Skeletal muscle tissue (tissue), 4 donors: ENCODE measurements around the gene ARPP19. TPM values are rescaled to one million over a fixed set of nuclear protein-coding genes. Genes with fewer than 3 reads are reported as not detected.

Source experiments
- H3K27ac ChIP-seq: one replicate; pipeline ENCODE4 v1.7.0; 2013; ENCODE audit warnings: mild to moderate bottlenecking, low read depth, low read length, inconsistent platforms
- H3K27me3 ChIP-seq, 3 donors: one replicate each; pipeline ENCODE4 v1.7.0; 2013; ENCODE audit warnings: low read length in 3 of 3; ENCODE audit not compliant: control insufficient read depth in 3 of 3, insufficient read depth in 3 of 3
- H3K36me3 ChIP-seq, 3 donors: one replicate each; pipeline ENCODE4 v1.7.0; 2013; ENCODE audit warnings: low read length in 3 of 3; ENCODE audit not compliant: control insufficient read depth in 3 of 3, insufficient read depth in 3 of 3
- H3K4me1 ChIP-seq, 3 donors: one replicate each; pipeline ENCODE4 v1.7.0; 2013; ENCODE audit warnings: low read length in 3 of 3, mild to moderate bottlenecking in 3 of 3; ENCODE audit not compliant: control insufficient read depth in 3 of 3, insufficient read depth in 3 of 3
- H3K4me3 ChIP-seq, 3 donors: one replicate each; pipeline ENCODE4 v1.7.0; 2013; ENCODE audit warnings: low read length in 3 of 3
- H3K9ac ChIP-seq, 3 donors: one replicate each; pipeline ENCODE4 v1.7.0; 2013; ENCODE audit warnings: low read length in 3 of 3, mild to moderate bottlenecking in 3 of 3, moderate library complexity in 2 of 3, low read depth in 1 of 3
- H3K9me3 ChIP-seq, 3 donors: one replicate each; pipeline ENCODE4 v1.7.0; 2013; ENCODE audit warnings: low read length in 3 of 3; ENCODE audit not compliant: control insufficient read depth in 3 of 3
- total RNA-seq: library from RNA; depleted of rRNA; stranded (reverse); fragments of >200 nt; gene quantifications from one replicate; pipeline ENCODE4 v1.2.3, GENCODE V29; 2014
- donor health status: Osteomylitis.

Gene ARPP19
- total RNA-seq, 1 donor from 2014 or later = 69.9 TPM

DNA sequence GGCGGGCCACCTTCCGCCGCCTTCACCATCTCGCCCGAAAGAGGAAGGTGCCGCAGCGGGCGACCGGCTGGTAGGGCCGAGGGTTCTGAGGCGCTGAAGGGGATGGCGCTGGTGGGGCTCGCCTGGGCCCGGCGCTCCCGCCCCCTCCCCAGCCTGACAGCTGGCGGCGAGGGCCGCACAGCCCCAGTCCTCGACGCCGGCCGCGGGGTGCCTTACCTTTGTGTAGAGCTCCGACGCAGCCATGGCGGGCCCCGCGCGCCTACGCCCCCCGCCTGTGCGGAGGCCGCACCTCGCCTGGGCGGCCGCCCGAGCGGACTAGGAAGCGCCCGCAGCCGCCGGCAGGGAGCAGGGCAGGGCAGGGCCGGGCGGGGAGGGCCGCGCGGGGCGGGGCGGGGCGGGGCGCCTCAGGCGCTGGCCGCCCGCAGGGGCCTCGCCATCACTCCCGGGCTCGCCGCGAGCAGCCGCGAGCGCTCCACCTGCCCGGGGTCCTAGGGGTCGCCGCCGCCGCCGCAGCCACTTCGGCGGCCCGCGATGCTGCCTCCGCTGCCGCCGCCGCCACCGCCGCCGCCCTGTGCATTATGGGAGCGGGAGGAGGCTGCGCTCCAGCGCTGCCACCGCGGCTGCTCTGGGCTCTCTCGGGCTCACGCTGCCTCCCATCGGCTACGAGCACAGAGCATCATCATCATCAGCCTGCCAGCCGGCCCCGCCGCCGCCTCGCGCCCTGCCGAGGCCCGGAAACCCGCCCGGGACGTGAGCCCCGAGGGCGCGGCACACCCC lies 40.1 kb downstream of the ARPP19 start, which contains the start of gene MYO5A:
TSS of gene MYO5A (minus strand) at position 317 of the 777 bp plus-strand sequence. CDS start at position 243, 74 bp downstream.
- peaks cover 0 to 5% (median 0%) of the 10 kb centered on the region in 3 donors for H3K27me3 ChIP-seq
- no peaks in the 10 kb centered on the region for H3K9me3 ChIP-seq
- H3K4me1 ChIP-seq = peaks cover 14 to 19% (median 19%) of the 10 kb centered on the region in 3 donors
- H3K36me3 ChIP-seq = no peaks in the 10 kb centered on the region
- H3K4me3 ChIP-seq = peak within 1 kb of the TSS; percentile 72 to 82 (median 81)
- peak within 1 kb of the TSS; percentile 81 to 89 (median 85) for H3K9ac ChIP-seq
- H3K27ac ChIP-seq = peak within 1 kb of the TSS; percentile 73

- Histone ChIP-seq H3K36me3 (no peaks in the 10 kb centered on the region), H3K4me1 (peaks cover 14 to 27% (median 25%) of the 10 kb centered on the region in 3 donors), H3K9ac (peak overlapping the region; percentile 81 to 89 (median 85)), H3K27ac (peak overlapping the region; percentile 73), H3K4me3 (peak overlapping the region; percentile 72 to 82 (median 81)), H3K9me3 (no peaks in the 10 kb centered on the region), H3K27me3 (peaks cover 0 to 3% (median 0%) of the 10 kb centered on the region in 3 donors)
Measured at GRCh38 chr15:52527911-52528563, 40.8 kb downstream of the ARPP19 start.

- Histone ChIP-seq H3K36me3 (no peaks in the 10 kb centered on the region), H3K9ac (peak overlapping the region; percentile 81 to 89 (median 85)), H3K27me3 (peaks cover 0 to 3% (median 0%) of the 10 kb centered on the region in 3 donors), H3K27ac (no peak overlapping the region), H3K4me3 (peak overlapping the region in 2 of 3 donors; percentile 72 to 82), H3K9me3 (no peaks in the 10 kb centered on the region), H3K4me1 (peaks cover 14 to 30% (median 26%) of the 10 kb centered on the region in 3 donors)
Measured at GRCh38 chr15:52527196-52527910, 41.5 kb downstream of the ARPP19 start.

DNA sequence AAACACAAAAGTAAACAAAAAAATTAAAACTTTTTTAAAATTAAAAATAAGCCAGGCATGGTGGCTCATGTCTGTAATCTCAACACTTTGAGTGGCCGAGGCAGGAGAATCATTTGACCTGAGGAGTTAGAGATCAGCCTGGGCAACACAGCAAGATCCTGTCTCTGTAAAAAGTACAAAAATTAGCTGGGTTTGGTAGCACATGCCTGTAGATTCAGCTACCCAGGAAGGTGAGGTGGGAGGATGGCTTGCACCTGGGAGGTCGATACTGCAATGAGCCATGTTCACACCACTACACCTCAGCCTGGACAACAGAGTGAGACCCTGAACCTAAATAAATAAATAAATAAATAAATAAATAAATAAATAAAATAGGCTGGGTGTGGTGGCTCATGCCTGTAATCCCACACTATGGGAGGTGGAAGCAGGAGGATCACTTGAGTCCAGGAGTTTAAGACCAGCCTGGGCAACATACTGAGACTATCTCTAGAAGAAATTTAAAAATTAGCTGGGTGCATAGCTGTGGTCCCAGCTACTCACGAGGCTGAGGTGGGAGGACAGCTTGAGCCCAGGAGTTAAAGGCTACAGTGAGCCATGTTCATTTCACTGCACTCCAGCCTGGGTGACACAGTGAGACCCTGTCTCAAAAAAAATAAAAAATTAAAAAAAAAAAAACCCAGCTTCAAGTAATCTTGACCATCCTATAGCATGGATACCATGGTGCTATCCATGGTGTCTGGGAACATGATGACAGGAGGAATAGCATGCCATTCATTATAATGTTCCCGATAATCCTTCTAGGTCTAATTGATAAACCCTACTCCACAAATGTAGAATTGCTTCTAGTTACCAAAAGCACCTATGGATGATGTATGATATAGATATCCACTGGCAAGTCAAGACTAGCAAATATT lies 44.4 kb downstream of the ARPP19 start:
- H3K9ac ChIP-seq = no peak overlapping the region
- no peaks in the 10 kb centered on the region for H3K9me3 ChIP-seq
- peaks cover 15 to 35% (median 32%) of the 10 kb centered on the region in 3 donors for H3K4me1 ChIP-seq
- H3K36me3 ChIP-seq = no peaks in the 10 kb centered on the region
- peak overlapping the region; percentile 34 for H3K27ac ChIP-seq
- no peaks in the 10 kb centered on the region for H3K27me3 ChIP-seq
- no peak overlapping the region for H3K4me3 ChIP-seq

GRCh38 chr15:52523647-52524046 lies 45.2 kb downstream of the ARPP19 start:
- Histone ChIP-seq H3K9me3 (no peaks in the 10 kb centered on the region), H3K27me3 (no peaks in the 10 kb centered on the region), H3K4me3 (no peak overlapping the region), H3K27ac (peak overlapping the region; percentile 34), H3K9ac (no peak overlapping the region), H3K36me3 (no peaks in the 10 kb centered on the region), H3K4me1 (peaks cover 13 to 32% (median 29%) of the 10 kb centered on the region in 3 donors)

DNA sequence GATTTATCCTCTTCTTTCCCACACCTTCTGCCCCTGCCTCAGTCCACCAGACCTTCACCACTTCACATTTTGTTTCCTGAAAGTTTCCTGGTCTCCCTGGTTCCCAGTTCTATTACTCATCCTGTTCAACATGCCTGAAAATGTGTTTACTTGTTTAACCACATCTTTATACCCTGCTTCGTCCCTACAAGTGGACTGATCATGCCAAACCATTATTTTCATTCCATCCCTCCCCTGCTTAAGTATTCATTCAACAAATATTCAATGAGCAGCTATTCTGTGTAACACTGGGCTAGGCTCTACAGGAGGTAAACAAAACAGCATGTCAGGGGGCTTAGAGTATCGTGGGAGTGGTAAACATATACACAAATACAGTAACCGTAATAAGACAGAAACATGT lies 45.6 kb downstream of the ARPP19 start:
- peak overlapping the region; percentile 34 for H3K27ac ChIP-seq
- no peak overlapping the region for H3K9ac ChIP-seq
- H3K4me1 ChIP-seq = peaks cover 12 to 32% (median 29%) of the 10 kb centered on the region in 3 donors

GRCh38 chr15:52521682-52522081 lies 47.1 kb downstream of the ARPP19 start:
- H3K4me1 ChIP-seq = peaks cover 6 to 24% (median 23%) of the 10 kb centered on the region in 3 donors
- no peak overlapping the region for H3K9ac ChIP-seq
- H3K36me3 ChIP-seq = no peaks in the 10 kb centered on the region
- no peaks in the 10 kb centered on the region for H3K9me3 ChIP-seq
- H3K27me3 ChIP-seq = no peaks in the 10 kb centered on the region
- no peak overlapping the region for H3K4me3 ChIP-seq
- no peak overlapping the region for H3K27ac ChIP-seq

More for the DNA sequence above, 45.6 kb downstream of the ARPP19 start:
- Histone ChIP-seq H3K9me3 (no peaks in the 10 kb centered on the region), H3K36me3 (no peaks in the 10 kb centered on the region), H3K27me3 (no peaks in the 10 kb centered on the region), H3K4me3 (no peak overlapping the region)

DNA sequence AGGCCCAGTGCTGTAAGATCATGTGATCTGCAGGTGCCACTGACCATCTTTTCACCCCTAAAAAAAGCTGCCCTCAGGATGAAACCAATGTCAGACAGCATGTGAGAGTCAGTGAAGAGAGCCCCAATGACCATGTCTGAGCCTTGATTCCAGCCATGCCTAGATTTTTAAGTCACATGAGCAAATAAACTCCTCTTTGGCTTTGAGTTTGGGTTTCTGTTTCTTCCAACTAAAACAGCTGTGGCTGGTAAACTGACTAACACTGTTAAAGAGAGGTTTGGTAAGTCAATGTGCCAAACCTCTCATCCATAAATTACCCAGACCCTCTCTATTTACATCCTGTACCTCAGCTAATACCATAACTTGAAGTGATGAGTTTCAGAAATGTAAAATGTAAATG lies 48.4 kb downstream of the ARPP19 start:
- Histone ChIP-seq H3K4me1 (peaks cover 6 to 29% (median 24%) of the 10 kb centered on the region in 3 donors), H3K36me3 (no peaks in the 10 kb centered on the region), H3K27ac (peak overlapping the region; percentile 27), H3K9me3 (no peaks in the 10 kb centered on the region), H3K4me3 (peak overlapping the region in 2 of 3 donors; percentile 2 to 38), H3K9ac (no peak overlapping the region), H3K27me3 (no peaks in the 10 kb centered on the region)
